Ectodermal cell (in vitro differentiated cells): ENCODE measurements around the gene OPRD1.

Experiments
- H3K27ac ChIP-seq: 2 replicates; pipeline ENCODE4 v1.7.0; 2013; ENCODE audit warnings: mild to moderate bottlenecking, low read depth, low read length; ENCODE audit not compliant: insufficient read depth, poor library complexity, severe bottlenecking
- H3K27me3 ChIP-seq: 2 replicates; pipeline ENCODE4 v1.7.0; 2013; ENCODE audit warnings: mild to moderate bottlenecking, low read length; ENCODE audit not compliant: insufficient read depth, control insufficient read depth, poor library complexity, severe bottlenecking
- H3K36me3 ChIP-seq: one replicate; pipeline ENCODE4 v1.7.0; 2013; ENCODE audit warnings: low read length; ENCODE audit not compliant: control insufficient read depth, insufficient read depth
- H3K4me1 ChIP-seq: one replicate; pipeline ENCODE4 v1.7.0; 2013; ENCODE audit warnings: low read length; ENCODE audit not compliant: control insufficient read depth, insufficient read depth
- H3K4me3 ChIP-seq: 2 replicates; pipeline ENCODE4 v1.7.0; 2013; ENCODE audit warnings: low read depth, low read length, control low read depth; ENCODE audit not compliant: insufficient read depth
- H3K9me3 ChIP-seq: 2 replicates; pipeline ENCODE4 v1.7.0; 2013; ENCODE audit warnings: mild to moderate bottlenecking, low read length, moderate library complexity; ENCODE audit not compliant: control insufficient read depth
- WGBS, 2 experiments: methylation state at CpG; one replicate each; pipeline ENCODE4 v1.1.7; 2013; ENCODE audit warnings: missing lambda C conversion rate in 2 of 2; 5-methylcytosine and 5-hydroxymethylcytosine counted together

Gene OPRD1

DNA sequence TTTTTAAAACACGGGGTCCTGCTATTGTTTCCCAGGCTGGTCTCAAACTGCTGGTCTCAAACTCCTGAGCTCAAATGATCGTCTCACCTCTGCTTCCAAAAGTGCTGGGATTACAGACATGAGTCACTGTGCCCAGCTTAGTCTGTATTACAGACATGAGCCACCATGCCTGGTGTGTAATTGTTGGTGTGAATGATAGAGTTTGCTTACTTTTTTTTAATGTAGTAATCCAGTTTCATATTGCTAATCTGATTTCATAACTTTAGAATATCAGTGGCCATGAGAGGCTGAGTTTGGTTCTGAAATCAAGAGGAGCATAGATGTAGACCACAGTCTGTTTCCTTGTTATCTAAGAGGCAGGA is 105.8 kb downstream of the OPRD1 start:
- WGBS, 2 experiments = 86 to 92% methylated on average over 2 of the region's 2 CpGs
- Histone ChIP-seq H3K36me3 (no peaks in the 10 kb centered on the region), H3K4me1 (peaks cover 4% of the 10 kb centered on the region), H3K9me3 (no peaks in the 10 kb centered on the region), H3K4me3 (no peak overlapping the region), H3K27me3 (no peaks in the 10 kb centered on the region), H3K27ac (no peak overlapping the region)
